Myocyte (in vitro differentiated cells): Measurements from ENCODE around the gene CACNG8. TPM values are rescaled to one million over a fixed set of nuclear protein-coding genes. Genes with fewer than 3 reads are reported as not detected.
A peak's percentile ranks its signal among the peaks of the same experiment; 100 is the strongest.

Experiments used
- DNase-seq: peaks from one replicate; pipeline ENCODE4 v3.0.0-alpha.2; 2012; ENCODE audit warnings: low read depth
- microRNA counts: library from miRNA; unstranded; fragments of <30 nt; microRNA quantifications from one replicate; lab custom pipeline; 2016
- total RNA-seq: library from RNA; depleted of rRNA; stranded (reverse); fragments of >200 nt; gene quantifications from 2 replicates; pipeline ENCODE4 v1.2.3, GENCODE V29; 2014

The CACNG8 gene
- total RNA-seq, 1 donor from 2014 or later: 0.03 TPM

DNA sequence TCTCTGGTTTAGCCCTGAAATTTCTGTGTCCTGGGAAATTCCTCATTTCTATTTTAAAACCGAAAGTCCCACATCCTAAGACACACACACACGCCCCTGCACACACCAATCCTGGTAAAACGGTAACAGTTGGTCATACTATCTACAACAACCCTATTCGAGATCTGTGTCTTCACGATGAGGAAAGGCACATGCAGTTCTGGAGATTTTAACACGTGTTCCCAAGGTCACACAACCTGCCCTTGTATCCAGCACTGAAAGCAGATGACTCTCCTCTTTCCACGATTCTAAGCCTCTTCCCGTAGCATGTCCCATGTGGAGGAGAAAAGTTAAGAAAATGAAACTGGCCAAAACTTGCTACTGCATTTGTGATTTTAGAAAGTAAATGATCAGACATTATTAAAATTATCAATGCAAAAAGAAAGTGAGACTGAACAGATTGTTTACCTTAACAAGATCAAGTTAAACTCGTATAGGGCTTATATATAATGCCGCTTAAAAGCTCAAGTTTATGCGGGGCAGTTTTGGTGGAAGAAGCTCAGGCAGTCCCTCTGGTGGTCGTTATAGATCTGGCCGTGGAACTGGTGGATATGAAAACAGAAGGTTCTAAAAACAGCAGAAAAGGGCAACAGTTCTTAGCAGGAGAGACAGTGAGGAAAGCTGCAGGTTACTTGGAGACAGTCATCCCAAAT is 68.3 kb downstream of the CACNG8 start:
- DNase-seq: peak; percentile 42

DNA sequence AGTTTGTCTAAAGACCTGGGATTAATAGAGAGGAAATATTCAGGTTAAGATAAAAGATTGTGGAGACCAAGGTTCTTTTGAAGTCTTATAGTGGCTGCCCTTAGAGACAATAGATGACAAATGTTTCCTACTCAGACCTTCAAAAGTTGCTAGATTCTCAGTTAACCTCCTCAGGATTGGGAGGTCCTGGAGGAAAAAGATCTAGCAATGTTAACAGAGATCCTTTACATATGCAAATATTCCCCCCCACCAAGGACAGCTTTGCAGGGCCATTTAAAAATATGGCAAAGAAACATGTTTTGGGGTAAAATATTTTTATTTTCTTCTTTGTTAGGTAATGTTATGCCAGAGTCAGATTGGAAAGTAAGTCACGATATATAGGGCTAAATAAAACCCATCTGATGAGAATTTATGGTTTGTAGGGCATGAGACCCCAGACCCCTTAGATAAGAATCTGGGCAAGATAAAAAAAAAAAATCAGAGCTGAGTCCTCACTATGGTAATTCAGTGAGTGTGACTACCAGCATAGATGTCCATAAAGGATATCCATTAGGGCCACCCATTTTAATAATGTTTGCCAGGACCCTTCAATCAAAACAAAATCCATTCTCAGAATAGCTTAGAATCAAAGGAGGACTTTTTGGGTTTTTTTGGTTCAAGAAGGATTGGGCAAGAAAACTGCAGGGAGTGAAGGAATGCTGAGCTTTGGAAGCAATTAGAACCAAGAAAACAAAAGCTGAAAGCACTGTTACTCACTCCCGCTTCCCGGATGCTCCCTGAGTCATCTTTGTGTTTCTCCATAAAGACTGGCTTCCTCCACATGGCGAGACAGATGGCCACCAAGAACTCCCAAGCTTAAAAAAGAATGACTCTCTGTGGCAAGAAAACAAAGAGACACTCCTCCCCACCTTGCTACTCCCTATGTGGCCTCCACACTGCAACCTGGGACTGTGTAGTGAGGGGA is 72.8 kb downstream of the CACNG8 start:
- peak; percentile 81 for DNase-seq

DNA sequence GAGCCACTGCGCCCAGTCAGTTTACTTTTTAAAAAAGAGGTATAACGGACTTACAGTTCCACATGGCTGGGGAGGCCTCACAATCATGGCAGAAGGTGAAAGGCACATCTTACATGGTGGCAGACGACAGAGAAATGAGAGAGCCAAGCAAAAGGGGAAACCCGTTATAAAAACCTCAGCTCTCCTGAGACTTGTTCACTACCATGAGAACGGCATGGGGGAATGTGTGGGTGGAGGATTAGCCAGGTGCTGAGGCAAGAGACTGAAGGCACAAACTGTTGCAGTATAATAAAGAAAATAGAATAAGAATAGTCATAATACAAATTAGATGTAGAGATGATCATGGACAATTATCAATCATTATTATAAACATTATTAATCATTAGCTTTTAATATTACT is 73.8 kb downstream of the CACNG8 start:
- peak; percentile 15 for DNase-seq

MicroRNAs encoded within 50 kb of the gene (microRNA counts, 767-probe panel; counts per million panel counts)
- not detected for microRNA hsa-miR-935 (lab: Ali Mortazavi, UCI)

Other genes starting within 250 kb of the CACNG8 start
- not detected in 2 replicates for gene NLRP12, start 138.6 kb upstream of the CACNG8 start, total RNA-seq
- gene MYADM, start 95.1 kb upstream of the CACNG8 start, total RNA-seq: 43.9 and 78.9 TPM in 2 replicates
- gene PRKCG, start 80.7 kb upstream of the CACNG8 start, total RNA-seq: not detected in 2 replicates
- gene CACNG7, start 53.7 kb upstream of the CACNG8 start, total RNA-seq: not detected in 2 replicates
- 22.8 and 30.8 TPM in 2 replicates for gene CACNG6, start 28.7 kb downstream of the CACNG8 start, total RNA-seq
- not detected in 2 replicates for gene VSTM1, start 101.0 kb downstream of the CACNG8 start, total RNA-seq
- not detected in 2 replicates for gene TARM1, start 118.4 kb downstream of the CACNG8 start, total RNA-seq
- 0.10 TPM in 1 of 2 replicates, not detected in the other for gene OSCAR, start 137.9 kb downstream of the CACNG8 start, total RNA-seq
- gene NDUFA3, start 139.9 kb downstream of the CACNG8 start, total RNA-seq: 51.3 and 53.7 TPM in 2 replicates
- 13.0 and 17.8 TPM in 2 replicates for gene TFPT, start 152.7 kb downstream of the CACNG8 start, total RNA-seq
- 48.0 and 59.0 TPM in 2 replicates for gene PRPF31, start 152.8 kb downstream of the CACNG8 start, total RNA-seq
- 17.0 and 17.2 TPM in 2 replicates for gene CNOT3, start 174.8 kb downstream of the CACNG8 start, total RNA-seq
- gene LENG1, start 196.8 kb downstream of the CACNG8 start, total RNA-seq: 8.7 and 9.3 TPM in 2 replicates
- gene TMC4, start 210.2 kb downstream of the CACNG8 start, total RNA-seq: 0.86 and 4.2 TPM in 2 replicates
- gene MBOAT7, start 226.6 kb downstream of the CACNG8 start, total RNA-seq: 48.5 and 59.6 TPM in 2 replicates
- gene TSEN34, start 228.4 kb downstream of the CACNG8 start, total RNA-seq: 95.1 and 104 TPM in 2 replicates
- gene RPS9, start 237.9 kb downstream of the CACNG8 start, total RNA-seq: 937 and 1,223 TPM in 2 replicates